Duodenal mucosa (tissue), 2 donors: ENCODE measurements around the gene EGFLAM.

Experiments
- H3K27ac ChIP-seq: one replicate; pipeline ENCODE4 v1.7.0; 2013; ENCODE audit warnings: low read depth, low read length
- H3K27me3 ChIP-seq, 2 donors: one replicate each; pipeline ENCODE4 v1.7.0; 2013; ENCODE audit warnings: low read length in 2 of 2, control low read depth in 1 of 2; ENCODE audit not compliant: insufficient read depth in 2 of 2, control insufficient read depth in 1 of 2
- H3K36me3 ChIP-seq, 2 donors: one replicate each; pipeline ENCODE4 v1.7.0; 2013; ENCODE audit warnings: low read length in 2 of 2, control low read depth in 1 of 2; ENCODE audit not compliant: insufficient read depth in 2 of 2, control insufficient read depth in 1 of 2
- H3K4me1 ChIP-seq, 2 donors: one replicate each; pipeline ENCODE4 v1.7.0; 2013; ENCODE audit warnings: low read length in 2 of 2, control low read depth in 1 of 2; ENCODE audit not compliant: insufficient read depth in 2 of 2, control insufficient read depth in 1 of 2
- H3K4me3 ChIP-seq, 2 donors: one replicate each; pipeline ENCODE4 v1.7.0; 2013; ENCODE audit warnings: low read length in 2 of 2, low read depth in 1 of 2
- H3K9ac ChIP-seq, 2 donors: one replicate each; pipeline ENCODE4 v1.7.0; 2013; ENCODE audit warnings: low read length in 2 of 2, low read depth in 1 of 2
- H3K9me3 ChIP-seq, 2 donors: one replicate each; pipeline ENCODE4 v1.7.0; 2013; ENCODE audit warnings: low read length in 2 of 2, control low read depth in 1 of 2; ENCODE audit not compliant: control insufficient read depth in 1 of 2

Gene EGFLAM

DNA sequence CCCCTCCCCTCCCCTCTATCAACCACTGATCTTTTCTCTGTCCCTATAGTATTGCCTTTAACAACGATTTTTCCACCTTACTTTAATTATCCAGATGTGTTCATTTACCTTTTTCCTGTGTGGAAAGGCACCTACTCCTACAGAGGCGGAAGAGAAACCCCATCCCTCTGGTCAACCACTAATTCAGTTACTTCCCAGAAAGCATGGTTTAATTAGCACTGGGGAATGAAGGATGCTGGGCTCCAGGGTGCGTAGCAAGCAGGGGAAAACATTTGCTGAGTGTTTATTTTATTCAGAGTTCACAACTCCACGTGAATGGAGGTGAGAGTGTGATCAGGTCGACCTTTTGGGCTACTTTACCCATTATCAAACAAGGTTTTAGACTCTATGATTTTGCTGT is 16.7 kb upstream of the EGFLAM start:
- Histone ChIP-seq H3K4me3 (no peak overlapping the region), H3K36me3 (no peaks in the 10 kb centered on the region), H3K27ac (no peak overlapping the region), H3K9me3 (no peaks in the 10 kb centered on the region), H3K9ac (no peak overlapping the region), H3K4me1 (no peaks in the 10 kb centered on the region), H3K27me3 (no peaks in the 10 kb centered on the region)

DNA sequence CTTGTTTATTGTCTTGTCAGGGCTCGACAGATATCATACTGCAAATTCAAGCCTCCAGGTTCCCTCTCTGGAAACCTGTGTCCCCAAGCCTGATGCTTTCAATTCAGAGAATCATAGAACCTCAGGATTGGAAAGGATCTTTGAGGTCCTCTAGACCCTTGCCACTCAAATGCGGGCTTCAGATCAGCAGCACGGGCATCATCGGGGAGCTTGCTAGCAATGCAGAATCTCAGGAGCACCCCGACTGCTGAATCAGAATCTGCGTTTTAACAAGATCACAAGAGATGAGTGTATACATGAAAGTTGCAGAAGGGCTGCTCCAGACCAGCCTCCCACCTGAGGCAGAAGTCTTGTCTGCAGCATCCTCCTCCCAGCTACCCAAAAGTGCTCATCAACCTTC is 13.1 kb upstream of the EGFLAM start:
- no peak overlapping the region for H3K9ac ChIP-seq
- no peaks in the 10 kb centered on the region for H3K27me3 ChIP-seq
- no peak overlapping the region for H3K4me3 ChIP-seq
- no peak overlapping the region for H3K27ac ChIP-seq
- no peaks in the 10 kb centered on the region for H3K4me1 ChIP-seq
- no peaks in the 10 kb centered on the region for H3K9me3 ChIP-seq
- no peaks in the 10 kb centered on the region for H3K36me3 ChIP-seq

DNA sequence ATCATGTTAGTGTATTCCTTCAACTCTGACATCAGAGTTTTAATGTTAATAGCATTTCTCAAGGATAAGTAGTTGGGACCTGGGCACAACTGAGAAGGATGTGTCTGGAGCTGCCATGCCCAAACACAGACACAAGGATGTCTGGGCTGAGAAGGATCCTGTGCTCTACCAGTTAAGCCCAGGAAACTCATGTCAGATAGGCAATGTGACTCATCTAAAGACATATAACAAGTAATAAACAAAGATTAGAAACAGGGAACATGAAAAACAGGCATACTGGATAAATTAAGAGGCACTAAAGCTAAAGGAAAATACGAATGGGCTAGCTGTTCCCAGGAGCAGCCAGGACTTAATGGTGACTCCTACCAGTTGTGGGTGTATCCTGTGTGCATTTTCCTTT is 9.1 kb upstream of the EGFLAM start:
- Histone ChIP-seq H3K4me3 (no peak overlapping the region), H3K4me1 (no peaks in the 10 kb centered on the region), H3K9ac (no peak overlapping the region), H3K36me3 (no peaks in the 10 kb centered on the region), H3K27ac (no peak overlapping the region), H3K27me3 (no peaks in the 10 kb centered on the region), H3K9me3 (no peaks in the 10 kb centered on the region)

DNA sequence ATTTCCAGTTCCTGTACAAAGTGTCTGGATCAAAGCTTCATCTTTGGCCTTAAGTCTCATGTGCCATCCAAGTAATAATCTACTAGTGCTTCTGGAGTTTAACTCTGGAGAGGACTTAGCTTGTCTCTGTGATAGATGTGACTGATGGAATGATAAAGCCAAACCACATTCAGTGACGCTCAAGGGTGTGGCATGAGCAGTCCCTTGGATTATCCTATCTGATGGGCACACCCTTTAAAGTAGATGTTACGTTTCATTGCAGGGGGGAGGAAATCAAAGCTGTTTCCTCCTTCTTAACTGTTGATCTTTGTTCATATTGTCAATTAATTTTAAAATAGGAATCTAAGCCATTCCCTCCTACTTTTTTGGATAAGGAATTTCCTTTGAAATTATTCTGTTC is 8.5 kb upstream of the EGFLAM start:
- Histone ChIP-seq H3K27ac (no peak overlapping the region), H3K4me3 (no peak overlapping the region), H3K9me3 (no peaks in the 10 kb centered on the region), H3K4me1 (no peaks in the 10 kb centered on the region), H3K27me3 (no peaks in the 10 kb centered on the region), H3K36me3 (no peaks in the 10 kb centered on the region), H3K9ac (no peak overlapping the region)

DNA sequence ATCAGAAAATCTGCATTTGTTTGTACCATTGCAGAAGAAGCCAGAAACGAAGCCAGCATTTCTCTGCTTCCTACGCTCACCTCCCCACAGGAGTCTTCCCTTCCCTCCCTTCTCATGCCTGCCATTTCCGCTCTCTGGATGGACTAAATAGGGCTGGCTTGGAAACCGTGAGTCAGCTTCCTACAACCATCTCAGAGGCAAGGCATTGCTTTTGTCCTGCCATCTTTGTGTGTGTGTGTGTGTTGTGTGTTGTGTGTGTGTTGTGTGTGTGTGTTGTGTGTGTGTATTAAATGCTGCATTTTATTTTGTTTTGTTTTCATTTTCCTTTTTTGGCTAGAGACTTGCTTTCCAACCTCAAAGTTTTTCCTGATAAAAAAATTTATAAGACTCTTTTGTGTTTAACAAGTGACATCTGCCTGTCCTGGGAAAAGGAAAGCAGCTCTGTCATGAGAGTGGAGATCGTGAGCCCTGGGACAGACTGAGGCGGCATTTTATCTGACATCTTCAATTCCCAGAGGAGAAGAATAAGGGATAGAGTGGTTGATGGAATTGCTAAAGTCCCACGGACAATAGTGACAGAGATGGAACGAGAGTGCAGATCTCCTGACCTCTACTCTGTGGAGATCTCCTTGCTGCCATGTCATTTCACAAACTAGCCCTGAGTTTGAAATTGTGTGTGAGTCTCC is 7.5 kb upstream of the EGFLAM start:
- Histone ChIP-seq H3K9me3 (no peaks in the 10 kb centered on the region), H3K27me3 (peaks cover 5 to 7% of the 10 kb centered on the region in 2 donors), H3K9ac (no peak overlapping the region), H3K27ac (no peak overlapping the region), H3K4me3 (no peak overlapping the region), H3K4me1 (no peaks in the 10 kb centered on the region), H3K36me3 (no peaks in the 10 kb centered on the region)

GRCh38 chr5:38253759-38254158 is 4.6 kb upstream of the EGFLAM start:
- H3K9ac ChIP-seq, result no peak overlapping the region
- no peak overlapping the region for H3K27ac ChIP-seq
- no peak overlapping the region for H3K4me3 ChIP-seq
- no peaks in the 10 kb centered on the region for H3K9me3 ChIP-seq
- peaks cover 0 to 3% of the 10 kb centered on the region in 2 donors for H3K4me1 ChIP-seq
- no peaks in the 10 kb centered on the region for H3K36me3 ChIP-seq
- H3K27me3 ChIP-seq, result peaks cover 18 to 35% of the 10 kb centered on the region in 2 donors

DNA sequence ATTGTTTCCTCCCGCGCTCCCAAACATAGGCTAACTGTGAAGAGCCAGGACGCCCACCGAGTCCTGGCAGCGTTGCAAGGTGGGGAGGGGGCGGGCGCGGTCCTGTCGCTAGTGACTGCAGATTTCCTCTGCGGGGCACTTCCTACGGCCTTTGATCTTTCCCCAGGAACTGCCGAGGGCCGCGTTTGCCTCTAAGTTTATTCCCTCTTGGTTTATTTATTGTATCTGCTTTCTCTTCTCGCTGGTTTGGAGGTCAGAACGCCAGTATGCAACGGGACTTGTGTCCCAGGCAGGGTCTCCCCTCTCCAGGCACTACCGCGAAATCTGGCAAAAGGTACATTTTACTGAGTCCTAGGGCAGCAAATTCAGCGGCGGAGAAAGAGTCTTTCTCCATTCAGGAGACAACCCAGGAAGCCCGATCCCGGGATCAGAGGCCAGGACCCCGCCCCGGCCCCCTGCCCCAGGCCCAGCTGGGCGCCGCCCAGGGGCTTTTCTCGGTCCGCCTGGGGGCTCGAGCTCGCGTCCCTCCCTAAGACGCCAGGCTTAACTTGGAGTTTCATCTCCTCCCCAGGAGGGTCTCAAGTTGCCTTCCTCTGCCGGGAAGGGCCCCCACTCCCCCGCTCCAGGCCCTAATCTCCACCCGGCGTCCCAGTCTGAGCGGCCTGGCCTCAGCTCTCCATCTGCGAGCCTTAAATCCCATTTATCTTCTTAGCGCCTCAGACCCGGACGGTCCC is 884 bp upstream of the EGFLAM start:
- Histone ChIP-seq H3K36me3 (no peaks in the 10 kb centered on the region), H3K27ac (no peak overlapping the region), H3K4me3 (no peak overlapping the region), H3K27me3 (peaks cover 27 to 60% of the 10 kb centered on the region in 2 donors), H3K4me1 (peaks cover 0 to 3% of the 10 kb centered on the region in 2 donors), H3K9ac (no peak overlapping the region), H3K9me3 (no peaks in the 10 kb centered on the region)

GRCh38 chr5:38258042-38258318 is 379 bp upstream of the EGFLAM start:
- H3K27me3 ChIP-seq, result peaks cover 27 to 60% of the 10 kb centered on the region in 2 donors
- peaks cover 0 to 3% of the 10 kb centered on the region in 2 donors for H3K4me1 ChIP-seq
- no peak overlapping the region for H3K9ac ChIP-seq
- H3K36me3 ChIP-seq, result no peaks in the 10 kb centered on the region
- peak overlapping the region; percentile 47 to 48 for H3K4me3 ChIP-seq
- no peaks in the 10 kb centered on the region for H3K9me3 ChIP-seq
- no peak overlapping the region for H3K27ac ChIP-seq

- no peak overlapping the region for H3K9ac ChIP-seq
- no peaks in the 10 kb centered on the region for H3K9me3 ChIP-seq
- no peak overlapping the region for H3K27ac ChIP-seq
- peak overlapping the region; percentile 30 to 47 for H3K4me3 ChIP-seq
- peaks cover 0 to 3% of the 10 kb centered on the region in 2 donors for H3K4me1 ChIP-seq
- H3K36me3 ChIP-seq, result no peaks in the 10 kb centered on the region
- peaks cover 27 to 60% of the 10 kb centered on the region in 2 donors for H3K27me3 ChIP-seq
Observed at GRCh38 chr5:38259062-38259808, 876 bp downstream of the EGFLAM start.

- Histone ChIP-seq H3K4me1 (peaks cover 0 to 3% of the 10 kb centered on the region in 2 donors), H3K27ac (no peak overlapping the region), H3K9me3 (no peaks in the 10 kb centered on the region), H3K9ac (no peak overlapping the region), H3K36me3 (no peaks in the 10 kb centered on the region), H3K27me3 (peaks cover 27 to 60% of the 10 kb centered on the region in 2 donors), H3K4me3 (no peak overlapping the region)
Observed at GRCh38 chr5:38259809-38260160, 1.4 kb downstream of the EGFLAM start.
